Stimulated activated CD4-positive, alpha-beta T cell treated with anti-CD3 and anti-CD28 coated beads, Interleukin-1b, Interleukin-23, amount 100 ng/mL, for 48 hours (primary cell): ENCODE results near the gene MYRIP.

Experiments used
- DNase-seq: peaks from one replicate; pipeline ENCODE4 v3.0.0-alpha.2; 2020

The MYRIP gene

DNA sequence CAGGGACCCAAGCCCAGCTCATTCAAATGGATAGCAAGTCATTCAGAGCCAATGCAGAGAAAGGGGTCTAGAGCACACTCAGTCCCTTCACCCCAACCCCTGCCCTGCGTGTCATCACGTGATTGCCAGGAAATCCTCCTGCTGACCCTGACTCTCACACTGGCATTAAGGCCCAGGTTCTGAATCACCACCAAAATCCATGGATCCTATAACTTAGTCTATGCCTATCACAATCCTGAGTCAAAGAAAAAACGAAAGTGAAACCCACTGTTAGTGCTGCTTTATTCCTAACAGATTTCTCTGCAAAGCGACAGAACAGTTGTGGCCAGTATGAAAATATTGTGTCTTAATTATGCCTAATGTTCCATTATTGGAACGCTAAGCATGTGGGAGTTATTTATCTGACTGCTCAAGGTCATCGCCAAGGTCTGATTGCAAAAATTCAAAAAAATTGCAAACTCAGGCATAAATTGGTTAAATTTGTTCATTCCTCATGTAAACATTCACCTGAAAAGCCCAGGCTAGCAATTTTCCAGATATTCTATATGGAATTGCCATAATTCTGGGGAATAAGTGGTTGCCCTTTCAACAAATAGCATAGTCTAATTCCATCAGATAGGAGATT lies 391.4 kb downstream of the MYRIP start:
- DNase-seq, result no peak

DNA sequence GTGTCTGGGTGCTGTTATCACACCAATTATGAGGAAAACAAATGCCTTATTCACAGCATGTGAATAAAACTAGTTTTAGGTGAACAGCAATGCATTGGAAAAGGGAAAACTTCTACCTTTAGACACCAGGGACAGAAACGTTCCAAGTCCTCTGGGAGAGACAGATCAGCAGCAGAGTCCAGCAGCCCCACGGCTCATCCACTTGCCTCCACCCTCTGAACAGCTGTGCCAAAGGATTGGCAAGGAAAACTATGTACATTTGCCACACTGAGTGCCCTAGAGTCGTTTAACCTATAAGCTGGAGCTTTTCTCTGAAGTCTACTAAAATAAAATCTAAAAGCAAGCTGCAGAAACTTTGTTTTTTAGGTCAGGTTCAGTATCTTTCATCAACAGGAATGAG lies 392.4 kb downstream of the MYRIP start:
- no peak for DNase-seq

DNA sequence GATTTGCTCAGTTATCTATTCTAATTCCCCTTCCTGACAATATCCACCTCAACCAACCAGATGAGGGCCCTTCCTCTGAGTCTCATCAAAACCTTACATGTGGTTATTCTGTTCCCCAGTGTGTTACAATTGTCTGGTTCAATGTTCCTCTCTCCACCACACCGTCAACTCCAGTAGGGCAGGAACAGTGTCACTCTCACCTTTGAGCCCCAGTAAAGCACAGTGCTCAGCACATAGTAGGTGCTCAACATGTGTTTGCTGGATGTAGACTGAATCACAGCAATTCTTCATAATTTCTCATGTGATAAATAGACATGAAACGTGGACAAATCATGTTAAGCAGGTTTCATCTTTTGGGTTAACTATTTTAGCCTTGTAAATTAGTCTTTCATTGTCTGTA lies 397.1 kb downstream of the MYRIP start:
- no peak for DNase-seq

DNA sequence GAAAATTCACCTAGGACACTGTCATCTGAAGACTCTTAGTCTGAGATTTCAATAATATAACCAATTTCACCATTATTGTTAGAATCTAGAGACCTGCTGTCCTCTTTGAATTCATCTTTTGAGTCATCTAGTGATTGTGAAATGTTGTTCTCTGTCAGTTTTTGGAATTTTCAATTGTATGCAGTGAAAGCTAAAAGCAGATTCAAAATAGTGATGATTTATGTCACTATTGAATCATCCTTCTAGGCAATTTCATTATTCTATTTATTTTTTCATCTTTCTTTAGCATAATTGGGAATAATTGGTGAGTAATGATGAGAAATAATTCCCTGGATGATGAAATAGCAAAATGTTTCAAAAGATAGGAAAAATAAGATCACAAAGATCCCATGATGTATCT lies 398.4 kb downstream of the MYRIP start:
- DNase-seq, result no peak

GRCh38 chr3:40208251-40208650 lies 398.8 kb downstream of the MYRIP start:
- no peak for DNase-seq

DNA sequence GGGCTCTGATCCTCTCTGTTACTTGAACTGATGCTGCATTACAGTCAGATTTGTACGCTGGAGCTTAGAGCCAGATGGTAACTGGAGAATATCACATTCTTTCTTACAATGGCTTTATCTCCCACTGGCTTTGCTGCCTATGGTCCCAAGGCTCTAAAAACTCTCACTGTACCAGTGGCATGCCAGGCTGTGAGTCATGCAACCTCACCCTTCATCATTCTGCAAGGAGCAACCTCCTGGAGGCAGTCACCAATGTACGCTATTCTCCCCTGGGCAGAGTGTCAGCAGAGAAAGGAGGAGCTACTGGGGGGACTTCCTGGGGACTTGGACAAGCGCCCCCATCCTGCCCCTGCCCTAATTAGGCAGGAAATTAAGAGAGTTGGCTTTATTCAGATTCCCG lies 402.2 kb downstream of the MYRIP start:
- DNase-seq, result no peak

- DNase-seq, result no peak
Measured at GRCh38 chr3:40213556-40213955, 404.1 kb downstream of the MYRIP start.

DNA sequence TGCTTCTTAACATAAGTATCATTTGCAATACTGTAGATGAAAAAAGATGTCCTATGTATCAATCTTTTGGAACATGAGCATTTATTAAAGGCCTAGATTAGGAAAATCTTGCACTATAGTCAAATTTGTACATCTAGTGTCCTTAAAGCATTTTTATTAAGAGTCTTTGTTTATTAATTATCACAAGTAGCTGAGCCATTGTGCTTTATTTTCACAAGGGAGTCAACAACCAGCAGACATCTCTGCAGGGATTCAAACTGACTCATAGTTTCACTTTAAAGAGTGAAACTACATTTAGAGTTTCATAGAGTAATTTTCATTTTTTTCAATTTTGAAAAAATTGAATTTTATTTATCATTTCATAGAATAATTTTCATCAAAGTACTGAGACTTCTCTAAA lies 405.6 kb downstream of the MYRIP start:
- DNase-seq, result no peak

DNA sequence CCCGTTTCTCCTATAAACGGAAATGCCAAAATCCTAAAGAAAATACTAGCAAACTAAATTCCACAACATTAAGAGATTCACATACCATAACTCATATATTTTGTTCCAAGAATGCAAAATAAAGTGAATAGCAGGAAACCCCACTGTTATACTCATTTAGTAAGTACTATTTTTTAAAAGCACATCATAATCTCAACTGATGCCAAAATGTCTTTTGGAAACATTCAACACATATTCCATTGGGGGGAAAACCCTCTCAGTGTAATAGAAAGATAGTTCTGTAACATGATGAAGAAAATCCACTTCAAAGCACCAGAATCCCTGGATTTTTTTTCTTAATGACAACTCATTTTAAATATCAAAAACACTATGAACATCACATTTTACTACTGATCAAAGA lies 407.1 kb downstream of the MYRIP start:
- DNase-seq, result no peak

DNA sequence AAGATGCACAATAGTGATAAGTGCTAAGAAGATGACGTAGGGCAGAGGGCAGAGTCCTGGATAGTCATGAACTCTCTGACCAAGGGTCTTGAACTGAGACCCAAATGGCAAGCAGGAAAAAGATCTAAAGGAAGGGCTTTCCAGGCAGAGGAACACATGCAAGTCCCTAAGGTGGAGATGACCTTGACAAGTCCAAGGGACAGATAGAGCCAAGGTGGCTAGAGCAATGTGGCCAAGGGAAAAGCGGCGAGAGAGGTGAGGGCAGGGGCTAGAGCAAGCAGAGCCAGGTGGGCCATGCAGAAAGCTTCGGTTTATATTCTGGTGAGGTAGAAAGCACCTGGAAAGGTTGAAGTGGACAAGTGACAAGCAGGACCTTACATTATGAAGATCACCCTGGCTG lies 414.4 kb downstream of the MYRIP start:
- no peak for DNase-seq

GRCh38 chr3:40224796-40225515 lies 415.5 kb downstream of the MYRIP start:
- no peak for DNase-seq

- no peak for DNase-seq
Measured at GRCh38 chr3:40226636-40227035, 417.2 kb downstream of the MYRIP start.

DNA sequence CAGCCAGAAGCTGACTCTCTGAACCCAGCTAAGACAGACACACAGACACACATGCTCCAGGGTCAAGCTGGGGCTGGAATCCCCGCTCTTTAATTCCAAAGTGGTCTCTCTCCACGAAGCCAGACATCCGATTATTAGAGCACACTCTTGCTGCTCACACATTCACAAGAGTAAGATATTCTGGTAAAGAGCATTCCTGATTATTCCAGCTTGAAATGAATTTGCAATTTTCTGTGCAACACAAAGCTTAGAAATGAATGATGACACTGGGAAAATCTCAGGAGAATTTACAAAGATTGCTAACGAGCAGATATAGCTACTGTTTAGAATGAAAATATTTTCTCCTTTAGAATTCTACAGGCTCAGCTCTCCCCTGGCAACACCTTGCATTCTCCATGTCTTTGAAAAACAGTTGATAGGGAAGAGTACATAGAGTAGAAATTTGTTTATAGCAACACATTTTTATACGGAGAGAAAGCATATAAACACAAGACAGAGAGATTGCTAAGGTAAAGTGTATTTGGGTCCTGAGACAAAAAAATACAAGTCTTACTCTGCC lies 419.5 kb downstream of the MYRIP start:
- DNase-seq, result no peak

DNA sequence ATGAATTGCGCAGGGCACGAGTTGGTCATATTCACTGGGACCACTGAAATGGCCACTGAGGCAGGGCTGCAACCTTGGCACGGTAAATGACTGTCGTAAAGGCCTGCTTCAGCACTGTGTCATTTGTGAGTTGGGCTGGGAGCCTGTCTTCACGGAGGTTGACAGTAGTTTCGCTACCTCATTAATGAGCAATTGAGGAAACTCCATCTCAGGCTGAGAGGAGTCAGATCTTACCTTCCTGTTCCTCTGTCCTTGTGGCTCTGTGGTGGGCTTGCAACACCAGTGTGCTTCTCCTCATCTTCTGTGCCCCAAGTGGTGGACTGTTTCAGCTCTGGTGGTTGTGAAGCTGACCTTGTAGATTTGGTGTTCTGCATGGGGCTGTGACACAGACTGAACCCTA lies 420.0 kb downstream of the MYRIP start:
- no peak for DNase-seq

GRCh38 chr3:40229963-40230362 lies 420.6 kb downstream of the MYRIP start:
- no peak for DNase-seq

DNA sequence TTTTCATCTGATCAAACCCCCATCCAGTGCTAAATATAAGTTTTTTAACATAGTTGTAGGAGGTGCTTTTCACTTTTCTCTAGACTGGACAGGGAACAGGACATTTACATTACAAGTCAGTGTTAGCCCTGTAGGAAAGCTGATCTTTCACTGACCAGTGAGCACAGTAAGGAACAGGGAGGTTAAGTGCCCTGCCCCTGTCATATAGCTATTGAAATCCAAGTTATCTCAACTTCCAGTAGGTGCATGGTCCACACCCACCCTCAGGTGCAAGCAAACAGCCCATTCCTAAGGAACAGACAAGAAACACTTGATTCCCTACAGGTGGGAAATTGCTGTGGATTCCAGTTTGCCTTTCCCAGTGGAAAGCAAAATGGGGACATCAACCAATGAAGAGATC lies 421.0 kb downstream of the MYRIP start:
- no peak for DNase-seq

- DNase-seq, result no peak
Measured at GRCh38 chr3:40232626-40233025, 423.2 kb downstream of the MYRIP start.

GRCh38 chr3:40237159-40237558 lies 427.8 kb downstream of the MYRIP start:
- no peak for DNase-seq

- DNase-seq, result no peak
Measured at GRCh38 chr3:40237889-40238571, 428.6 kb downstream of the MYRIP start.

DNA sequence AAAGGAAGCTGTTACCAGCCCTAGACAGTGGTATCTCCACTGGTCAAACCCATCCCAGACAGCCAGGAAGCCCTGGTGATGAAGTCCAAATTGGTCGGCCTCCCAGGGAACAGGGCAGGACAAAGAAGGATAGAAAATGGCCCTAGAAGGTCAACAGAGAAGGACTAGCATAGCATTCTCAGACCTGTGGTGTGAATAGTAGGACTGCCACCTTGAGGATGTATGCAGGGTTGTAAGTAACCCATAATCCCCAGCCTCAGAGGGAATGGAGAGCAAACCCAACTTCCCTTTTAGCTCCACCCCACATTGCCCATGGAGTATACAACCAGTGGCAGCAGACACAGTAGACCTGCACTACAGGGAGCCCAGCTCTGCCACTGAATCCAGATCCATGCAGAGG lies 431.5 kb downstream of the MYRIP start:
- no peak for DNase-seq

DNA sequence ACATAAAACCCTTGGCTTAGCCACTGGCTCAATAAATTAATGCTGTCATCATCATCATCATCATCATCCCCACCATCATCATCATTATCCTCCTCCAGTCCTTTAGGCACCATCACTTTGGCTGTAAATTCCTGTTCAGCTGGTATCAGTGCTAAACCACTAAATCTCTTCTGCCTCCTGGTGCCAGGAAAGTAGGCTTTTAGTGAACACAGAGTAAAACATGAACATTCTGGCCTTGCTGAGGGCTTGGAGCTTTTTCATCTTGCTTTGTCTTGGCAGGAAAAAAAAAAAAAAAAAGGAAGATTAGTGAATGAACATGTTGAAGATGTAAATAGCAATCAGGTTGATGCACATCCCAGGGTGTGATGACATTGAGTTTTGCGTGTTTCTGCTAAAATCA lies 432.8 kb downstream of the MYRIP start:
- no peak for DNase-seq

GRCh38 chr3:40242638-40243037 lies 433.2 kb downstream of the MYRIP start:
- no peak for DNase-seq

- no peak for DNase-seq
Measured at GRCh38 chr3:40243056-40243455, 433.6 kb downstream of the MYRIP start.
